Naive B cell (primary cell): ENCODE data around the gene TRAF3. TPM values are rescaled to one million over a fixed set of nuclear protein-coding genes. Genes with fewer than 3 reads are reported as not detected.
"Not testable (repeated sequence)": the region's sequence is repeated elsewhere in the genome, so short reads cannot be mapped to it uniquely, and the experiment has no call there.

Source experiments
- ATAC-seq, 2 donors: fragments of 150-1000 bp; cut with Tn5 transposase; 2 replicates each; pipeline ENCODE4 v1.10.0; 2021; ENCODE audit warnings: low read depth in 2 of 2, mild to moderate bottlenecking in 2 of 2, moderate library complexity in 2 of 2
- DNase-seq: peaks from one replicate; pipeline ENCODE4 v3.0.0; 2022
- H3K27ac Mint-ChIP-seq, 6 donors: one replicate each; pipeline ENCODE4 v1.8.0; 2020 to 2022; ENCODE audit warnings: mild to moderate bottlenecking in 6 of 6, mixed read lengths in 6 of 6, moderate library complexity in 5 of 6, inconsistent platforms in 2 of 6
- H3K27me3 Mint-ChIP-seq, 3 donors: one replicate each; pipeline ENCODE4 v1.8.0; 2021 to 2022; ENCODE audit warnings: mixed read lengths in 3 of 3, mild to moderate bottlenecking in 1 of 3
- H3K36me3 Mint-ChIP-seq, 2 donors: one replicate each; pipeline ENCODE4 v1.8.0; 2020 to 2022; ENCODE audit warnings: mixed read lengths in 2 of 2, inconsistent platforms in 1 of 2, mild to moderate bottlenecking in 1 of 2
- H3K4me1 Mint-ChIP-seq, 3 donors: one replicate each; pipeline ENCODE4 v1.8.0; 2020 to 2022; ENCODE audit warnings: mixed read lengths in 3 of 3, inconsistent platforms in 1 of 3, mild to moderate bottlenecking in 1 of 3, moderate library complexity in 1 of 3
- H3K4me3 Mint-ChIP-seq, 8 donors: one replicate each; pipeline ENCODE4 v1.8.0; 2020 to 2022; ENCODE audit warnings: mild to moderate bottlenecking in 8 of 8, mixed read lengths in 8 of 8, moderate library complexity in 8 of 8, inconsistent platforms in 2 of 8
- H3K9me3 Mint-ChIP-seq, 7 donors: one replicate each; pipeline ENCODE4 v1.8.0; 2020 to 2022; ENCODE audit warnings: mixed read lengths in 7 of 7, mild to moderate bottlenecking in 5 of 7, inconsistent platforms in 2 of 7, moderate library complexity in 1 of 7
- polyA plus RNA-seq, 6 donors: library from polyadenylated mRNA; unstranded; fragments of 300-500 nt; fragmentation: Illumina TruSeq; gene quantifications; one replicate each; pipeline ENCODE4 v1.2.3, GENCODE V29; 2021; ENCODE audit warnings: low read depth in 6 of 6

The TRAF3 gene
- polyA plus RNA-seq, 6 donors from 2014 or later = 22.2 to 36.7 (median 27.0) TPM

DNA sequence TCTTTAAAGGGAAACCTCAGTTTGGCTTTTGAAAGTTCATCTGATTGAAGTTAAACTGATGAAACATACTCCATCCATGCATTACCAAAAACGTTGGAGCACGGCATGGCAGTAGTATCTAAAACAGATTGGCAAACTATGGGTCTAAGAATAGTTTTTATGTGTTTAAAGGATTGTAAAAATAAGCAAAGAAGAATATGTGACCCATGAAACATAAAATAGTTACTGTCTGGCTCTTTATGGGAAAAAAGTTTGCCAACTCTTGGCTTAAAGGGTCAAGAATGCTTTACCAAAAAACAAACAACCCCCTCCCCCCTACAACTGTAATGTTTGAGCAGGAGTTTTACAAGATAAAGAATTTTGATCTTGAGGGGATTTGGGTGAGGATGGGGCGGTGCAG is 32.6 kb downstream of the TRAF3 start:
- peak overlapping the region; percentile 31 to 96 (median 90) for H3K27ac Mint-ChIP-seq
- H3K9me3 Mint-ChIP-seq = no peaks in the 10 kb centered on the region
- peaks cover 0 to 5% of the 10 kb centered on the region in 2 donors for H3K36me3 Mint-ChIP-seq
- no peak for DNase-seq
- H3K4me1 Mint-ChIP-seq = peaks cover 66 to 98% (median 87%) of the 10 kb centered on the region in 3 donors
- H3K27me3 Mint-ChIP-seq = no peaks in the 10 kb centered on the region
- ATAC-seq = no peak
- peak overlapping the region in 6 of 8 donors; percentile 0 to 56 (median 20) for H3K4me3 Mint-ChIP-seq

DNA sequence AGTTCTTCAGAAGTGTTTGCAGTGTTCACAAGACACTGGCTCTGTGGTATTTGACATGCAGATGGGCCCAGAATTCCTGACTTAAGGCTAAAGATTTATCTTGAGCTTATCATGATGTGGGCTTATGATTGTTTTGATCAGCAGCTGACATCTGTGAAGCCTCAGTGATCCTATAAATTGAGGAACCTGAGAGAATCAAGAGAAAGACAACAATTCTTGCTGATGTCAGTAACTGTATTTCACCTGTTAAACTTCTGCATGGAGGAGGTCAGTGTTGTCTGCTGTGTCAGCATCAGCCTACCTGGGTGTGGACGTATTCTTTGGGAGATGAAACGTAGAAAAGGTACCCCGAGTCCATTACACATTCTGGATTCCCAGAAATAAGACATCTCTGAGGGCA is 33.3 kb downstream of the TRAF3 start:
- no peaks in the 10 kb centered on the region for H3K9me3 Mint-ChIP-seq
- peak overlapping the region; percentile 31 to 96 (median 90) for H3K27ac Mint-ChIP-seq
- H3K27me3 Mint-ChIP-seq = no peaks in the 10 kb centered on the region
- peak; percentile 54 to 55 for ATAC-seq
- H3K36me3 Mint-ChIP-seq = peaks cover 0 to 5% of the 10 kb centered on the region in 2 donors
- H3K4me1 Mint-ChIP-seq = peaks cover 63 to 98% (median 87%) of the 10 kb centered on the region in 3 donors
- peak; percentile 38 for DNase-seq
- H3K4me3 Mint-ChIP-seq = peak overlapping the region in 6 of 8 donors; percentile 2 to 69 (median 38)

DNA sequence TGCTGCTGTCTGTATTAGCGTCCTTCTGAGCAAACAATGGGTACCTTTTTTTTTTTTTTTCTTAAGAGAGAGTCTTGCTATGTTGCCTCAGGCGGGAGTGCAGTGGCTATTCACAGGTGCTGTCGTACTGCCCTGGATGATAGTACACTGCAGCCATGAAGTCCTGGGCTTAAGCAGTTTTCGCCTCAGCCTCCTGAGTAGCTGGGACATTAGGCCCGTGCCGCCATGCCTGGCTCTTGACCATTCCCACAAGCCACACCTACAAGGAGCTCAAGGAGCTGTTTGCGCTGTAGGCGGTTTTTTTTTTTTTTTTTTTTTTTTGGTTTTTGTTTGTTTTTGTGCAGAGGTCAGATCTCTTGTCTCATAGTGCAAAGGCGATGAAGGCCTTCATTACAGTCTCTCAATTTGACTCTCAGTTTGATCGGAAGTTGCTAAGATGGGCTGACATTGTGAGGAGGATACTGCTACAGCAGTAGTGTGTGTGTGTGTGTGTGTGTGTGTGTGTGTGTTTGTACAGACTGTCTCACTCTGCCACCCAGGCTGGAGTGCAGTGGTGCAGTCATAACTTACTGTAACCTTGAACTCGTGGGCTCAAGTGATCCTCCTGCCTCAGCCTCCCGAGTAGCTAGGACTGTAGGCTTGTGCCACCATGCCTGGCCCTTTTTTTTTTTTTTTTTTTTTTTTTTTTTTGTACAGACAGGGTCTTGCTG is 34.2 kb downstream of the TRAF3 start:
- peak overlapping the region in 1 of 8 donors; percentile 53 for H3K4me3 Mint-ChIP-seq
- no peak for ATAC-seq

DNA sequence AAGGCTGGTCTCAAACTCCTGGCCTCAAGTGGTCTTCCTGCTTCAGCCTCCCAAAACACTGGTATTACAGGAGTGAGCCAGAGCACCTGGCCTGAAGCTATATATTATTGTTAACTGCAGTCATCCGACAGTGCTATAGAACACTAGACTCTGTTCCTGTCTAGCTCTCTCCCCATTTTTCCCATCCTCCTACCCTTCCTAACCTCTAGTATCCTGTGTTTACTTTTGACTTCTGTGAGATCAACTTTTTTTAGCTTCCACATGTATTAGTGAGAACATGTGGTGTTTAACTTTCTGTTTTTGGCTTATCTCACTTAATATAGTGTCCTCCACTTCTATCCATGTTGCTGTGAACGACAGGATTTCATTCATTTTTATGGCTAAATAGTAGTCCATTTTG is 34.7 kb downstream of the TRAF3 start:
- peak overlapping the region in 4 of 6 donors; percentile 2 to 96 (median 23) for H3K27ac Mint-ChIP-seq

More for the DNA sequence above, 34.2 kb downstream of the TRAF3 start:
- Mint-ChIP-seq H3K36me3 (peaks cover under 1 to 5% of the 10 kb centered on the region in 2 donors), H3K27me3 (no peaks in the 10 kb centered on the region), H3K9me3 (no peaks in the 10 kb centered on the region), H3K27ac (peak overlapping the region in 5 of 6 donors; percentile 16 to 96 (median 66)), H3K4me1 (peaks cover 57 to 96% (median 82%) of the 10 kb centered on the region in 3 donors)
- no peak for DNase-seq

DNA sequence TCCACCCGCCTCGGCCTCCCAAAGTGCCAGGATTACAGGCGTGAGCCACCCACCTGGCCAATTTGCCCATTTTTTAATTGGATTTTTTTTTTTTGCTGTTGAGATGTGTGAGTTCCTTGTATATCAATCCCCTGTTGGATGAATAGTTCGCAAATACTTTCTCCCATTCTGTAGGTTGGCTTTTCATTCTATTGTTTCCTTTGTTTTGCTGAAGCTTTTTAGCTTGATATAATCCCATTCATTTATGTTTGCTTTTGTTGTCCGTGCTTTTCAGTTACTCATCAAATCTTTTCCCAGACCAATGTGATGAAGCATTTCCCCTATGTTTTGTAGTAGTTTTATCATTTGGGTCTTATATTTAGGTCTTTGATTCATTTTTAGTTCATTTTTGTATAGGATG is 36.4 kb downstream of the TRAF3 start:
- Mint-ChIP-seq H3K27me3 (no peaks in the 10 kb centered on the region), H3K27ac (peak overlapping the region in 5 of 6 donors; percentile 55 to 94 (median 63)), H3K4me1 (peaks cover 59 to 96% (median 82%) of the 10 kb centered on the region in 3 donors), H3K36me3 (peaks cover 5 to 11% of the 10 kb centered on the region in 2 donors), H3K9me3 (no peaks in the 10 kb centered on the region), H3K4me3 (peak overlapping the region in 1 of 8 donors; percentile 37)
- ATAC-seq = no peak
- DNase-seq = no peak

More for the DNA sequence above, 34.7 kb downstream of the TRAF3 start:
- DNase-seq (no peak), ATAC-seq (no peak)
- H3K27me3 Mint-ChIP-seq = no peaks in the 10 kb centered on the region
- peaks cover 5 to 6% of the 10 kb centered on the region in 2 donors for H3K36me3 Mint-ChIP-seq
- no peaks in the 10 kb centered on the region for H3K9me3 Mint-ChIP-seq
- no peak overlapping the region for H3K4me3 Mint-ChIP-seq
- peaks cover 57 to 96% (median 82%) of the 10 kb centered on the region in 3 donors for H3K4me1 Mint-ChIP-seq

DNA sequence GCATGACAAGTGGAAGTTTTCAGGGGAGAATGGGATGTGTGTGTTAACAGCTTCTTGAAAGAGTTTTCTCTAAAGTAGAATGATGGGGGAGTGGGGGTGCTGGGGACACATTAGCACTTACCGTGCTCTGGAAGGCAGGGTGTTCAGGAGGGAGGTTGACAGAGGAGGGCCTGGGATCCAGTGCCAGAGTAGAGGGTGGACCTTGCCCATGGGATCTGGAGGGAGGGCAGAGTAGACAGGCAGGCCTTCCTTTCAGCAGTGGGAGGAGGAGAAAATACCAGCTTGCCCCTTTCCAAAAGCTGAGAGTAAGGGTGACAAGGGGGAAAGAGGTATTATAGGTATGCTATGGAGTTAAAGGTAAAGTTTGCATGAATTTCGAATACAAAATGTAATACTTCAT is 40.1 kb downstream of the TRAF3 start:
- Mint-ChIP-seq H3K27ac (peak overlapping the region in 4 of 6 donors; percentile 51 to 97 (median 90)), H3K27me3 (no peaks in the 10 kb centered on the region), H3K9me3 (no peaks in the 10 kb centered on the region), H3K4me1 (peaks cover 51 to 83% (median 76%) of the 10 kb centered on the region in 3 donors), H3K4me3 (peak overlapping the region in 3 of 8 donors; percentile 17 to 59 (median 31)), H3K36me3 (peaks cover 0 to 11% of the 10 kb centered on the region in 2 donors)
- no peak for ATAC-seq
- no peak for DNase-seq

DNA sequence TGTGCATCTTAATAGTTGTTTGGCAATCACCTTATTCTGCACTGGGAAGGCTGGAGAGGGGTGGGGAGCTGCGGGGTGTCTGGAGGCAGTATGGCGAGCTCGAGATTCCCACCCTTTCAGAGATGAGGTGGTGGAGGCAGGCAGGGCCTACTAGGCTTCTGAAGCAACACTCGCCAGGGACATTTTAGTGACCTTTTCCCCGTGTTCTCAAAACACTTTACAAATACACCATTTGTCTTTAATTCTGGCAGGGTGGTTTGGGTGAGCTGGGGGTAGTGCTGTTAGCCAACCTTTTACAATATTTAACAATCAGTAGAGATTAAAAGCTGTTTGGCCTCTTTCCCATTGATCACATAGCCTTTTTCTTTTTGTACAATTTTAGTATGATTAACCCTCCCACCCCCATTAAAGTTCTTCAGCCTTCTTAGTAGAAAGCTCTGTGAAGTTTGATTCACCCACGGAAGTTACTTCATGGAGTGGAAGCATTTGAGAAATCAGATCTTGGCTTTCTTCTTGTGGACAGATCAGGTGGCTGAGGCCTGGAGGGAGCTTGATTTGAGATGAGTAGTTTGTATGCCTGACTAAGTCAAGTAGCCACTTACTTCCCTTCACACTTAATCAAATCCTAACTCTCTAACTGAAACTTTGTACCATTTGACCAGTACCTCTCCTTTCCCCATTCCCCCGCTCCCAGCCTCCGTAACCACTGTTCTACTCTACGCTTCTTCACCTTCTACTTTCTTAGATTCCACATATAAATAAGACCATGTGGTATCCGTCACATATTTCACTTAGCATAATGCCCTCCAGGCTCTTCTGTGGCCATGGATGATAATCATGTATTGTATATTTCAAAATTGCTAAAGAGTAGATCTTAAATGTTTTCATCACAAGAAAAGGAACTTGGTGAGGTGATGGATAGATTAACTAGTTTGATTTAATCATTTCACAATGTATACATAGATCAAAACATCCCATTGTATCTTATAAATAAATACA is 41.0 kb downstream of the TRAF3 start:
- Mint-ChIP-seq H3K4me1 (peaks cover 54 to 86% (median 81%) of the 10 kb centered on the region in 3 donors), H3K9me3 (no peaks in the 10 kb centered on the region), H3K36me3 (peaks cover 0 to 11% of the 10 kb centered on the region in 2 donors), H3K27ac (peak overlapping the region in 5 of 6 donors; percentile 54 to 89 (median 80)), H3K27me3 (no peaks in the 10 kb centered on the region), H3K4me3 (peak overlapping the region in 1 of 8 donors; percentile 44)
- ATAC-seq (no peak), DNase-seq (no peak)

DNA sequence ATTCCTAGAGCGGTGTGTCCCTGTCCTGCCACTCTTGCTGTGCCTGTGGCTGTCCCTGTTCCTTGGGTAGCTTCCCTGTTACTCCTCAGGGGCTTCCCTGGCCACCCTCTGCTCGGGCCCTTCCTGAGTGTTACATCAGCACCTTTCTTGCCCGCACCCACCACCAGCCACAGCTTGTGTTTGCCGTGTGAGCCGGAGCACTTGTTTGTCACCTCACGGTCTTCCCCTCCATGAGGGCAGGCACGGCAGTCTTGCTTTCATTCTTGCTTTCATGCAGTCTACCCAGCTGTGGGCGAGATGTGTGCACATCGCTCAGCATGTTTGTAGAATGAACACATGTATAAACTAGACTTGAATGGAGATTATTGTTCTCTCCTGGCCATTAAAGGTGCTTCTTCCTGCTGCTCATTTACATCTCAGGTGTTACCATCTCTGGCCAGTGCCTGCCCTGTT is 42.0 kb downstream of the TRAF3 start:
- Mint-ChIP-seq H3K36me3 (peaks cover 0 to 11% of the 10 kb centered on the region in 2 donors), H3K27ac (peak overlapping the region in 5 of 6 donors; percentile 23 to 91 (median 89)), H3K4me1 (peaks cover 54 to 84% (median 78%) of the 10 kb centered on the region in 3 donors), H3K4me3 (peak overlapping the region in 6 of 8 donors; percentile 29 to 63 (median 50)), H3K9me3 (no peaks in the 10 kb centered on the region), H3K27me3 (no peaks in the 10 kb centered on the region)
- peak; percentile 60 to 68 for ATAC-seq
- DNase-seq = no peak

DNA sequence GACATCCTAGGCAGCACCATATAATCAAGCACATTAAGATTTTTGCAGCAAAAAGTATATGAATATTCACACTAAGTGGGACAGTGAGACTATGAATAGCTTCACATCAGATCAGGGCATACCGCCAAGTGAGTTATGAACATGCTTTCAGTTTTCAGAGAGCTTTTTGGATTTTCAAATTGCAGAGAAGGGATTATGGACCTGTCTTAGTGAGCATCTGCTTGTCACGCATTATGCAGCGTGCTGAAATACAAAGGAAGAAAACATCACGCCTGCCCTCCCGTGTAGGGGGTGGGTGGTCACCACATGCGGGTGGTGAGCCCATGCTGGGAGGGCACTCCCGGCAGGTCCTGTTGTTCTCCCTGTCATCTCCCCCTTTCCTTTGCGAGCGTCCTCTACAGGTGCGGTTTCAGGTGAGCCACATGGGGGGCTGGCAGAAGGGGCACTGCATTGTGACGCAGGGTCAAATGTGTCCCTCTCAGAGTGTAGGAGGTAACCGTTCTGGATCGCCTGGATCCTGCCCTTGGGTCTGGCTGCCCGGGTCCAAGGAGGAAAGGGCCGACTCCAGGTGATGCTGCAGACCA is 42.6 kb downstream of the TRAF3 start:
- Mint-ChIP-seq H3K9me3 (no peaks in the 10 kb centered on the region), H3K36me3 (peaks cover 0 to 11% of the 10 kb centered on the region in 2 donors), H3K4me1 (peaks cover 54 to 84% (median 78%) of the 10 kb centered on the region in 3 donors), H3K27me3 (no peaks in the 10 kb centered on the region), H3K4me3 (peak overlapping the region in 2 of 8 donors; percentile 42 to 63), H3K27ac (peak overlapping the region in 2 of 6 donors; percentile 89 to 90)
- peak in 1 of 2 donors; percentile 26 for ATAC-seq
- no peak for DNase-seq

DNA sequence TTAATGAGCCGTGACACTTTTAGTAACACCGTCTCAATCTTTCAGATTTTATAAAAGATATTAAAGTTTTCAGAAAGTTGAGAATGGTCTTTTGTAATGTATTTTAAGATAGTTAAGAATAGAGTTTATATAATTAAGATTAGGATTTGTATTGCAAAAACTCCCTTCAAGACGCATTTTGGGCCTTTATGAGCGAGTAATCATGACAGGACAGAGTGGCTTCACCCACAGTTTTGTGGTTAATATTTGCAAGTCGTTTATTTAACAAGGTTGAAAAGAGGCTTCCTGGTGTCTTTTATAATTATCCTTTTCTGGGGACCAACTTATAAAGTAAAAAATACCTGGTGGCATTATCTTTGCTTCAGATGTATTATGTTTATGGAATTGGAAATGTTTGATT is 44.0 kb downstream of the TRAF3 start:
- ATAC-seq (no peak), DNase-seq (no peak)
- peak overlapping the region in 2 of 8 donors; percentile 35 to 39 for H3K4me3 Mint-ChIP-seq
- peaks cover 58 to 86% (median 83%) of the 10 kb centered on the region in 3 donors for H3K4me1 Mint-ChIP-seq
- peak overlapping the region in 1 of 6 donors; percentile 89 for H3K27ac Mint-ChIP-seq
- no peaks in the 10 kb centered on the region for H3K9me3 Mint-ChIP-seq
- no peaks in the 10 kb centered on the region for H3K27me3 Mint-ChIP-seq
- peaks cover 0 to 20% of the 10 kb centered on the region in 2 donors for H3K36me3 Mint-ChIP-seq

DNA sequence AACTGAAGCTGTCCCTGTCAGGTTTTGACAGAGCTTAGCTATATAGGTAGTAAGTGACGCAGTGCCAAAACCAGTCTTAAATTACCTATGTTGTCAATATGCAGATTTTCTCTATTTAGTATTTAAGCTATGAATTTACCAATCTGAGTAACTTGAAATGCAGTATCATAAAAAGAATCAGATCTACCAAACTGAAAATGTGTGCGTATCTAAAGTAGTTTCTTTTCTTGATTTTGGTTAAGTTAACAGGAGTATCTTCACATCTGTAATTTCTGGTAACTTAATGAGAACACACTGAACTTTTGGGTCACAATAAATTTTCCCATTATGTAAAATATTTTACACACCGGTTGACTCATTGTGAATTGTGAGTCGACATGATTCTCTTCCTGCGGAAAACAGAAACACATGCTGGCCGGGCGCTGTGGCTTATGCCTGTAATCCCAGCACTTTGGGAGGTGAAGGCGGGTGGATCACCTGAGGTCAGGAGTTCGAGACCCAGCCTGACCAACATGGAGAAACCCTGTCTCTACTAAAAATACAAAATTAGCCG is 45.1 kb downstream of the TRAF3 start:
- DNase-seq = no peak
- Mint-ChIP-seq H3K27ac (peak overlapping the region in 2 of 6 donors; percentile 3 to 66), H3K27me3 (no peaks in the 10 kb centered on the region), H3K4me1 (peaks cover 52 to 83% (median 80%) of the 10 kb centered on the region in 3 donors), H3K36me3 (peaks cover 0 to 11% of the 10 kb centered on the region in 2 donors), H3K4me3 (peak overlapping the region in 1 of 8 donors; percentile 47), H3K9me3 (no peaks in the 10 kb centered on the region)
- ATAC-seq = no peak

DNA sequence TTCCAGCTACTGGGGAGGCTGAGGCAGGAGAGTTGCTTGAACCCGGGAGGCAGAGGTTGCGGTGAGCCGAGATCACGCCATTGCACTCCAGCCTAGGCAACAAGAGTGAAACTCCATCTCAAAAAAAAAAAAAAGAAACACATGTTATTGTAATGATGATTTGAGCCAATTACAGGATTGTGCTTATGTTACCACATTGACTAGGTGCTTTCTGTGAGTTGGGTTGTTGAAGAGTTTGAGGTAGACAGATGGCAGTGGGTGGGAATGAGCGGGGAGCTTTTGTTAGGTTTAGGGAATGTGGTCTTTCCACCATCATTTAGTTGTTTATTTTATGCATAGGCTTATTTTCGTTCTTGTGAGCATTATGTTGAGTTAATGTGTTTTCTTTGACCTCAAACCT is 45.6 kb downstream of the TRAF3 start:
- Mint-ChIP-seq H3K27ac (peak overlapping the region in 5 of 6 donors; percentile 1 to 95 (median 16)), H3K4me3 (peak overlapping the region in 1 of 8 donors; percentile 47), H3K4me1 (peaks cover 47 to 83% (median 77%) of the 10 kb centered on the region in 3 donors)
- not testable (repeated sequence) for DNase-seq, ATAC-seq, H3K36me3 Mint-ChIP-seq, H3K27me3 Mint-ChIP-seq, H3K9me3 Mint-ChIP-seq
